Activated B cell treated with CpG ODN at 0.5 μM for 24 hours (primary cell): Measurements from ENCODE around the gene PTTG1IP. TPM values are rescaled to one million over a fixed set of nuclear protein-coding genes. Genes with fewer than 3 reads are reported as not detected.

Experiments
- ATAC-seq: fragments of 200-7000 bp; cut with Tn5 transposase; one replicate; pipeline ENCODE4 v1.10.0; 2021; ENCODE audit warnings: low read depth, mild to moderate bottlenecking, moderate library complexity
- CTCF ChIA-PET: fragments of 350-600 bp; sonication (Branson Sonifier 250); formaldehyde crosslinking; loops from one replicate; lab custom pipeline; 2021; ENCODE audit warnings: antibody characterized with exemption; lab: Charles Lee
- POLR2A ChIA-PET: fragments of 350-600 bp; sonication (Branson Sonifier 250); formaldehyde crosslinking; loops from one replicate; lab custom pipeline; 2021; ENCODE audit warnings: antibody characterized with exemption; lab: Charles Lee
- DNase-seq: peaks from one replicate; pipeline ENCODE4 v3.0.0; 2022
- H3K27ac Mint-ChIP-seq: one replicate; pipeline ENCODE4 v1.8.0; 2020; ENCODE audit warnings: mixed read lengths
- H3K27me3 Mint-ChIP-seq: one replicate; pipeline ENCODE4 v1.8.0; 2021; ENCODE audit warnings: mixed read lengths
- H3K36me3 Mint-ChIP-seq: one replicate; pipeline ENCODE4 v1.8.0; 2021; ENCODE audit warnings: low read depth, mixed read lengths
- H3K4me1 Mint-ChIP-seq: one replicate; pipeline ENCODE4 v1.8.0; 2021; ENCODE audit warnings: mixed read lengths
- H3K4me3 Mint-ChIP-seq: one replicate; pipeline ENCODE4 v1.8.0; 2020; ENCODE audit warnings: mild to moderate bottlenecking, mixed read lengths
- H3K9me3 Mint-ChIP-seq: one replicate; pipeline ENCODE4 v1.8.0; 2020; ENCODE audit warnings: mixed read lengths
- intact Hi-C: fragments of 100-400 bp; cut with micrococcal nuclease; formaldehyde crosslinking; loops from one replicate; pipeline ENCODE4 v1.15.1; 2024
- total RNA-seq: library from RNA; stranded (reverse); gene quantifications from 2 replicates; pipeline ENCODE4 v1.2.3, GENCODE V29; 2022
- TF ChIP-seq, protein P1 (sequence below): fragments of 200-600 bp; IDR thresholded peaks from one replicate; pipeline ENCODE4 v1.8.0; 2022; ENCODE audit warnings: antibody characterized with exemption, mild to moderate bottlenecking

Gene PTTG1IP
- total RNA-seq, 1 donor from 2014 or later = 36.6 TPM

DNA sequence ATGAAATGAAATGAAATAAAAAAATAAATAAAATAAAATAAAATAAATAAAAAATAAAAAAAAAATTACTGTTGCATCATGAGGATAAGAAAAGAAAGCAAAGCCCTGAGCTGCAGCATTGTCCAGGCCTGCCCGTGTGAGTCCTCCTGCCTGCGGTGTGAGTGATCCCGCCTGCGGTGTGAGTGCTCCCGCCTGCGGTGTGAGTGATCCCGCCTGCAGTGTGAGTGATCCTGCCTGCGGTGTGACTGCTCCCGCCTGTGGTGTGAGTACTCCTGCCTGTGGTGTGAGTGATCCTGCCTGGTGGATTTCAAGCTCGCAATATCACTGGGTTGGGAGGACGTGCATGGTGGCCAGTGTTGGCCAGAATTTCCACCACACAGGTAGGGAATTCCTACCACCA lies 22.4 kb upstream of the PTTG1IP start:
- ATAC-seq = no peak
- no peak overlapping the region for H3K27ac Mint-ChIP-seq
- no peaks in the 10 kb centered on the region for H3K9me3 Mint-ChIP-seq
- no peak overlapping the region for H3K4me3 Mint-ChIP-seq
- intact Hi-C loops = no loop called here
- no peaks in the 10 kb centered on the region for H3K27me3 Mint-ChIP-seq
- ChIA-PET CTCF (interaction anchor here (1.6 to 7.1 kb wide), 2 partner anchors 25 to 37 kb away, joined by 3 to 97 read pairs; partner anchors contain the start of gene ITGB2), POLR2A (interaction anchor here (1.0 to 9.0 kb wide), 2 partner anchors 25 to 34 kb away, joined by 3 to 84 read pairs; partner anchors contain the start of gene ITGB2)
- H3K4me1 Mint-ChIP-seq = peaks cover 27% of the 10 kb centered on the region
- no peak for DNase-seq
- TF ChIP-seq, protein P1, sequence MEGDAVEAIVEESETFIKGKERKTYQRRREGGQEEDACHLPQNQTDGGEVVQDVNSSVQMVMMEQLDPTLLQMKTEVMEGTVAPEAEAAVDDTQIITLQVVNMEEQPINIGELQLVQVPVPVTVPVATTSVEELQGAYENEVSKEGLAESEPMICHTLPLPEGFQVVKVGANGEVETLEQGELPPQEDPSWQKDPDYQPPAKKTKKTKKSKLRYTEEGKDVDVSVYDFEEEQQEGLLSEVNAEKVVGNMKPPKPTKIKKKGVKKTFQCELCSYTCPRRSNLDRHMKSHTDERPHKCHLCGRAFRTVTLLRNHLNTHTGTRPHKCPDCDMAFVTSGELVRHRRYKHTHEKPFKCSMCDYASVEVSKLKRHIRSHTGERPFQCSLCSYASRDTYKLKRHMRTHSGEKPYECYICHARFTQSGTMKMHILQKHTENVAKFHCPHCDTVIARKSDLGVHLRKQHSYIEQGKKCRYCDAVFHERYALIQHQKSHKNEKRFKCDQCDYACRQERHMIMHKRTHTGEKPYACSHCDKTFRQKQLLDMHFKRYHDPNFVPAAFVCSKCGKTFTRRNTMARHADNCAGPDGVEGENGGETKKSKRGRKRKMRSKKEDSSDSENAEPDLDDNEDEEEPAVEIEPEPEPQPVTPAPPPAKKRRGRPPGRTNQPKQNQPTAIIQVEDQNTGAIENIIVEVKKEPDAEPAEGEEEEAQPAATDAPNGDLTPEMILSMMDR = no peak
- H3K36me3 Mint-ChIP-seq = peaks cover 55% of the 10 kb centered on the region

DNA sequence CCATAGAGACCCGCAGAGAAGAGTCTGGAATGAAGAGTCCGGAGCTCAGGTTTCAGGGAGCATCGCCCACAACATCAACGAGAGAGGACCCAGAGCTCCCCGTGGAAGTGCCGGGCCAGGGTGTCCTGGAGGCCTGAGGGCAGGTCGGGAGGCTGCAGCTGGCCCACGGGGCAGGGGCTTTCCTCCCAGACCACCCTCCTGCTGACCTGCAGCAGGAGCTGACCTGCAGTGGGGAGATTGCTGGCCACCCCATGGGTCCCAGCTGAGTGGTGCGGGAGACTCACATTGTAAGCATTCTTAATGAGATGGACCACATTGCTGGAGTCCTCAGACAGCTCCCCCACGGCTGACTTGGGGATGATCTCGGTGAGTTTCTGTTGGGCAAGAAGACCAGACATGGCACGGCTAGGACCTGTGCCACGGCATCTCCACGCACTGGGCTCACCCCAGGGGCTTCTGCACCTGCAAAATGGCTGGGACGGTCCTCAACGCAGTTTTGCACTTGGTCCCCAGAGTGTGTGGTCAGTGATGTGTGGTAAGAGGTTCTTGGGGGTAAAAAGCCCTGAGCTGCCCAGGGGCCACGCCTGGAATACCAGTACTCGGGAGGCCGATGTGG lies 21.3 kb upstream of the PTTG1IP start:
- ChIA-PET POLR2A (interaction anchor here (1.2 to 9.0 kb wide), 3 partner anchors 22 to 43 kb away, joined by 3 to 84 read pairs (median 4); partner anchors contain the start of gene PTTG1IP), CTCF (interaction anchor here (0.8 to 7.1 kb wide), 7 partner anchors 17 to 94 kb away, joined by 3 to 97 read pairs (median 4); partner anchors contain the start of genes ITGB2 and UBE2G2)
- TF ChIP-seq, protein P1 = no peak
- Mint-ChIP-seq H3K27ac (no peak overlapping the region), H3K36me3 (peaks cover 54% of the 10 kb centered on the region), H3K9me3 (no peaks in the 10 kb centered on the region), H3K4me3 (no peak overlapping the region), H3K4me1 (peaks cover 27% of the 10 kb centered on the region), H3K27me3 (no peaks in the 10 kb centered on the region)
- intact Hi-C loops = no loop called here
- no peak for ATAC-seq
- no peak for DNase-seq

DNA sequence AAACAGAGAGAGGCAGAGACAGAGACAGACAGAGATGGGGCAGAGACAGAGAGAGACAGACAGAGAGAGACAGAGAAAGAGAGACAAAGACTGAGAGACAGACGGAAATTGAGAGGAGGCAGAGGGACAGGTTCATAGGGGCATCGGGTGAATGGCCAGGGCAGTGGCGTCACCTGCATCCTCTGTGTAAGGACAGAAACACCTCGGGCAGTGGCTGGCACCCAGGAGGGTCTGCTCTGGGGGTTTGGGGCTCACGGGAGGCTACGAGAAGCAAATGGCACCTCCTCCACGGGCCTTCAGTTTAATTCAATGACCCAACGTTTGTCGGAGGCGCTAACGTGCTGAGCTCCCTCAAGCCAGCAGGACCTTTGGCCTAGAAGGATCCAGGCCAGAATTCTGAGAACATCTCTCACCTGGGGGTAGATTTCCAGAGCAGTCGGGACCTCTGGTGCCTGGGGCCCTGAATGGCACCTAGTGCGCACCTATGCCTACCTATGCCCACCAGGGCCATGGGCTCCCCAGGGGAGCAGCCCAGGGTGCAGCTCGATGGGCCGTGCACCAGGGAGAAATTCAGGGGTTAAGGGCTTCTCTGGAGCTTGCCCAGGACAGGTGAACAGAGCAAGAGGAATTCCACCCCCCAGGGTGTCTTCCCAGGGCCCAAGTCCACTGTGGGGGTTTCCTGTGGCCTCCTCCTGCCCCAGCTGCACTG lies 20.6 kb upstream of the PTTG1IP start:
- Mint-ChIP-seq H3K27me3 (no peaks in the 10 kb centered on the region), H3K4me1 (peaks cover 27% of the 10 kb centered on the region), H3K4me3 (no peak overlapping the region), H3K9me3 (no peaks in the 10 kb centered on the region), H3K27ac (no peak overlapping the region), H3K36me3 (peaks cover 51% of the 10 kb centered on the region)
- CTCF ChIA-PET = interaction anchor here (0.8 to 7.1 kb wide), 11 partner anchors 12 to 92 kb away, joined by 3 to 97 read pairs (median 5); partner anchors contain the start of genes ITGB2 and UBE2G2
- POLR2A ChIA-PET = interaction anchor here (1.2 to 9.0 kb wide), 3 partner anchors 21 to 43 kb away, joined by 3 to 84 read pairs (median 4); partner anchors contain the start of gene PTTG1IP
- intact Hi-C loops = loop anchor here (2.0 kb wide), 3 partner anchors 19 to 235 kb away; no protein-coding TSS in a partner anchor
- ATAC-seq = no peak
- TF ChIP-seq, protein P1 = no peak
- no peak for DNase-seq

DNA sequence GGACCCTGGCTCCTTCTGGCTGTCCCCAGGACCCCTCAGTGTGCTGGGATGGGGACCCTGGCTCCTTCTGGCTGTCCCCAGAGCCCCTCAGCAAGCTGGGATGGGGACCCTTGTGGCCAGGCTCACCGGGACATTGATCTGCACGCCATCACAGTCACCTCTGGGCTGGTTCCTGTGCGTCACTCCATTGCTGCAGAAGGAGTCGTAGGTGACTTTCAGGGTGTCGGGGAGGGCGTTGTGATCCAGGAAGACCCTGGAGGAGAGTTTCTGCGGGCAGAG lies 19.7 kb upstream of the PTTG1IP start:
- intact Hi-C loops = loop anchor here (2.0 kb wide), 3 partner anchors 18 to 236 kb away; no protein-coding TSS in a partner anchor
- Mint-ChIP-seq H3K4me3 (no peak overlapping the region), H3K9me3 (no peaks in the 10 kb centered on the region), H3K27ac (no peak overlapping the region), H3K36me3 (peaks cover 46% of the 10 kb centered on the region), H3K27me3 (no peaks in the 10 kb centered on the region), H3K4me1 (peaks cover 24% of the 10 kb centered on the region)
- DNase-seq = no peak
- ChIA-PET POLR2A (interaction anchor here (9.0 kb wide), 1 partner anchor 37 kb away, joined by 84 read pairs; no protein-coding TSS in a partner anchor), CTCF (interaction anchor here (1.0 to 7.1 kb wide), 11 partner anchors 10 to 233 kb away, joined by 3 to 97 read pairs (median 5); partner anchors contain the start of genes ITGB2 and UBE2G2)
- no peak for ATAC-seq
- TF ChIP-seq, protein P1 = no peak
